Mammary epithelial cell (primary cell): ENCODE measurements around the gene TOR2A.

Experiments used
- CTCF ChIP-seq, 2 donors: IDR thresholded peaks in 1 of 2; conservative IDR thresholded peaks in 1 of 2; 2 replicates each; pipeline ENCODE4 v1.5.1; 2011 to 2012; ENCODE audit warnings: inconsistent platforms in 2 of 2, low read length in 2 of 2, mild to moderate bottlenecking in 2 of 2, control low read depth in 1 of 2, low read depth in 1 of 2; ENCODE audit not compliant: insufficient read depth in 1 of 2; ENCODE audit errors: extremely low read depth in 1 of 2
- EZH2 ChIP-seq: IDR thresholded peaks from 2 replicates; pipeline ENCODE4 v1.6.1; 2012; ENCODE audit warnings: low read length, inconsistent platforms, borderline replicate concordance

GRCh38 chr9:127693143-127693542, 42.0 kb downstream of the TOR2A start:
- no peak for TF ChIP-seq CTCF (conservative IDR thresholded peaks at IDR 0.05 in 1 of 2, IDR thresholded peaks at IDR 0.05 in 1 of 2; ENCODE audit: extremely low read depth in 1 of 2, insufficient read depth in 1 of 2, low read depth in 1 of 2, low read length in 2 of 2)
- TF ChIP-seq EZH2: no peak
